PC-3 (cell line): ENCODE measurements around the gene CXCR6. TPM values are rescaled to one million over a fixed set of nuclear protein-coding genes. Genes with fewer than 3 reads are reported as not detected.
A peak's percentile ranks its signal among the peaks of the same experiment; 100 is the strongest.
"Not testable (repeated sequence)": the region's sequence is repeated elsewhere in the genome, so short reads cannot be mapped to it uniquely, and the experiment has no call there.

Experiments
- ATAC-seq: fragments of 200-7000 bp; cut with Tn5 transposase; 2 replicates; pipeline ENCODE4 v1.9.1; 2020; ENCODE audit warnings: mild to moderate bottlenecking, moderate library complexity
- BruUV-seq: library from RNA; stranded (reverse); fragments of 400-500 nt; replicated peaks from 2 replicates; lab custom pipeline; 2021; lab: Mats Ljungman, UMichigan
- CTCF ChIA-PET: fragments of 300-600 bp; sonication (Branson Sonifier 250); formaldehyde crosslinking; loops from one replicate; lab custom pipeline; 2022; ENCODE audit warnings: antibody characterized with exemption; lab: Charles Lee
- POLR2A ChIA-PET: fragments of 300-600 bp; sonication (Branson Sonifier 250); formaldehyde crosslinking; loops from one replicate; lab custom pipeline; 2022; ENCODE audit warnings: antibody characterized with exemption; ENCODE audit not compliant: unreplicated experiment; lab: Charles Lee
- DNase-seq: peaks from one replicate; pipeline ENCODE4 v3.0.0-alpha.2; 2015
- H2AFZ ChIP-seq: fragments of 300-600 bp; sonication (generic); 2 replicates; pipeline ENCODE4 v1.6.0; 2016; ENCODE audit warnings: antibody characterized with exemption, low read length
- H3F3A ChIP-seq: fragments of 300-600 bp; sonication (generic); one replicate; pipeline ENCODE4 v1.6.0; 2017; ENCODE audit warnings: antibody characterized with exemption, low read length, control low read depth, mild to moderate bottlenecking; ENCODE audit not compliant: unreplicated experiment
- H3K27ac ChIP-seq: fragments of 300-600 bp; sonication (generic); 2 replicates; pipeline ENCODE4 v1.5.1; 2016; ENCODE audit warnings: mild to moderate bottlenecking, low read length
- H3K27me3 ChIP-seq: fragments of 300-600 bp; sonication (generic); 2 replicates; pipeline ENCODE4 v1.6.1; 2016; ENCODE audit warnings: low read length, mixed read lengths
- H3K36me3 ChIP-seq: fragments of 300-600 bp; sonication (generic); 2 replicates; pipeline ENCODE4 v1.6.1; 2016; ENCODE audit warnings: low read depth, mixed run types, low read length, mixed read lengths
- H3K4me1 ChIP-seq: fragments of 300-600 bp; sonication (generic); 2 replicates; pipeline ENCODE4 v1.5.1; 2016; ENCODE audit warnings: low read length; ENCODE audit not compliant: insufficient read depth
- H3K4me2 ChIP-seq: fragments of 300-600 bp; sonication (generic); 2 replicates; pipeline ENCODE4 v1.6.0; 2016; ENCODE audit warnings: low read length
- H3K4me3 ChIP-seq: fragments of 300-600 bp; sonication (generic); 2 replicates; pipeline ENCODE4 v1.5.1; 2016; ENCODE audit warnings: mild to moderate bottlenecking, low read length, mixed read lengths
- H3K79me2 ChIP-seq: fragments of 300-600 bp; sonication (generic); 2 replicates; pipeline ENCODE4 v1.6.1; 2017; ENCODE audit warnings: low read length, mixed read lengths
- H3K9ac ChIP-seq: fragments of 300-600 bp; sonication (generic); 2 replicates; pipeline ENCODE4 v1.6.0; 2016; ENCODE audit warnings: mild to moderate bottlenecking, low read length
- H3K9me2 ChIP-seq: fragments of 300-600 bp; sonication (generic); replicated peaks from 2 replicates; pipeline ENCODE4 v1.6.1; 2016; ENCODE audit warnings: mixed run types, low read length, mixed read lengths
- H3K9me3 ChIP-seq: fragments of 300-600 bp; sonication (generic); 2 replicates; pipeline ENCODE4 v1.6.1; 2016; ENCODE audit warnings: low read length, mixed read lengths
- H4K20me1 ChIP-seq: fragments of 300-600 bp; sonication (generic); 2 replicates; pipeline ENCODE4 v1.6.1; 2016; ENCODE audit warnings: low read length, mixed read lengths
- EZH2 ChIP-seq: fragments of 300-600 bp; sonication (generic); IDR thresholded peaks from one replicate; pipeline ENCODE4 v1.6.1; 2017; ENCODE audit warnings: antibody characterized with exemption, mild to moderate bottlenecking, low read length; ENCODE audit not compliant: unreplicated experiment
- EZH2phosphoT487 ChIP-seq: fragments of 300-600 bp; sonication (generic); IDR thresholded peaks from 2 replicates; pipeline ENCODE4 v1.6.1; 2018; ENCODE audit warnings: mild to moderate bottlenecking, antibody characterized with exemption, low read length, borderline replicate concordance
- intact Hi-C: fragments of 100-400 bp; cut with micrococcal nuclease; formaldehyde crosslinking; loops from 2 replicates; pipeline ENCODE4 v1.9.0; 2023
- total RNA-seq: library from RNA; depleted of rRNA; stranded (reverse); fragments of >200 nt; gene quantifications from 2 replicates; pipeline ENCODE4 v1.2.3, GENCODE V29; 2014; rRNA removed
- TF ChIP-seq, protein P1 (sequence below): fragments of 300-600 bp; sonication (generic); conservative IDR thresholded peaks from 2 replicates; pipeline ENCODE4 v1.5.1; 2017; ENCODE audit warnings: antibody characterized with exemption, low read depth, mild to moderate bottlenecking, low read length

The CXCR6 gene
- total RNA-seq, 1 experiment from 2014 or later = not detected

DNA sequence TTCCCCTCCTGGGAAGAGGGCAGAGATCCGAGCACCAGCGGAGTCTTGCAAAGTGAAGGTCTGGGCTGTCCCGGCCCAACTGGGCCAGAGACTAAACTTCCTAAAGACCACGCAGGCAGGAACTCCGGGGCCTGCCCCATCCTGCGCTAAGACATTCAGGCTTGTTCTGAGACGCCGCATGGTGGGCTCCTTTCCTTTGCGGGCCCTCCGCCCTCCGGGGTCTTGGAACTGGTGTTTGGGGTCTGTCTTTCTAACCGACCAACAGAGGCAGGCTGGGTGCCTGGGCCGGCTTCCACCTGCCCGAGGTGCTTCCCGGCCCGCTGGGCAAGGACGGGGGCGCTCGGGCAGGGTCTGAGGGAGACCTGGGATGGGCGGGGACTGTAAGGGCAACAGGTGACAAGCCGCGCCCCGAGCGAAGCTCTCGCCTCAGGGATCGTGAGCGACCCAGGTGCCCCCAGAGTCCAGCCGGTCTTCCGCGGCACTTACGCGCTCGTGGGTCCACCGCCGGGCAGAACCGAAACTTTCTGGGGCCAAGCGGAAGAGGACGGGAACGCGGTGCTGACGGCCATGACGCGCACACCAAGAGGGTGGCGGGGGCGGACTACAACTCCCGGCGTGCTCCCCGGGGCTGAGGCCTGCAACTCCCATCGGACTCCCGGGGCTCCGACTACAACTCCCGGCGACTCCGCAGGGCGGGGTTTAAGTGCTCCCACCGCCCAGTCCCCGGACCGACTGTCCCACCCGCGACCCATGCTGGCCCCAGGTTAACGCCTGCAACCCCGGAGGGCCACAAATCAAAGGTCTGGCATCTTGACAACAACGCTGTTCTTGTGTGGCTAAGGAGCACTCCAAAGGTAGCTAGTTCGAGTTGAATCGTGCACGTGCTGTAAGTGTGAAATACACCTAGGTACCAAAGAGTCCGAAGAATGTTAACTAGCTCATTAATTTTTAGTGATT is 52.2 kb downstream of the CXCR6 start, which contains the start of gene FYCO1:
TSS of gene FYCO1 (minus strand) at position 589 of the 957 bp plus-strand sequence. CDS start 10,914 bp downstream, outside the sequence.
- ChIA-PET CTCF (no interaction called here), POLR2A (interaction anchor here (0.6 to 0.7 kb wide), 2 partner anchors 70 to 412 kb away, joined by 3 read pairs; no protein-coding TSS in a partner anchor)
- peak; percentile 98 for ATAC-seq
- H3K9ac ChIP-seq = peak within 1 kb of the TSS; percentile 95
- H4K20me1 ChIP-seq = no peaks in the 10 kb centered on the region
- H3K4me2 ChIP-seq = peak within 1 kb of the TSS; percentile 99
- DNase-seq = peak; percentile 85
- H3K4me3 ChIP-seq = peak within 1 kb of the TSS; percentile 100
- BruUV-seq = TSS peak; percentile 75
- H3K9me3 ChIP-seq = no peaks in the 10 kb centered on the region
- no peaks in the 10 kb centered on the region for H3K9me2 ChIP-seq
- H3K27ac ChIP-seq = peak within 1 kb of the TSS; percentile 53
- H2AFZ ChIP-seq = peak within 1 kb of the TSS; percentile 98
- H3F3A ChIP-seq = no peaks in the 10 kb centered on the region
- no peaks in the 10 kb centered on the region for H3K27me3 ChIP-seq
- H3K4me1 ChIP-seq = peaks cover 19% of the 10 kb centered on the region
- intact Hi-C loops = loop anchor here (1.0 kb wide), 1 partner anchor 9 kb away; no protein-coding TSS in a partner anchor
- no peaks in the 10 kb centered on the region for H3K36me3 ChIP-seq
- H3K79me2 ChIP-seq = peaks cover 37% of the 10 kb centered on the region
- TF ChIP-seq, protein P1, sequence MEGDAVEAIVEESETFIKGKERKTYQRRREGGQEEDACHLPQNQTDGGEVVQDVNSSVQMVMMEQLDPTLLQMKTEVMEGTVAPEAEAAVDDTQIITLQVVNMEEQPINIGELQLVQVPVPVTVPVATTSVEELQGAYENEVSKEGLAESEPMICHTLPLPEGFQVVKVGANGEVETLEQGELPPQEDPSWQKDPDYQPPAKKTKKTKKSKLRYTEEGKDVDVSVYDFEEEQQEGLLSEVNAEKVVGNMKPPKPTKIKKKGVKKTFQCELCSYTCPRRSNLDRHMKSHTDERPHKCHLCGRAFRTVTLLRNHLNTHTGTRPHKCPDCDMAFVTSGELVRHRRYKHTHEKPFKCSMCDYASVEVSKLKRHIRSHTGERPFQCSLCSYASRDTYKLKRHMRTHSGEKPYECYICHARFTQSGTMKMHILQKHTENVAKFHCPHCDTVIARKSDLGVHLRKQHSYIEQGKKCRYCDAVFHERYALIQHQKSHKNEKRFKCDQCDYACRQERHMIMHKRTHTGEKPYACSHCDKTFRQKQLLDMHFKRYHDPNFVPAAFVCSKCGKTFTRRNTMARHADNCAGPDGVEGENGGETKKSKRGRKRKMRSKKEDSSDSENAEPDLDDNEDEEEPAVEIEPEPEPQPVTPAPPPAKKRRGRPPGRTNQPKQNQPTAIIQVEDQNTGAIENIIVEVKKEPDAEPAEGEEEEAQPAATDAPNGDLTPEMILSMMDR = no peak
- TF ChIP-seq EZH2 = no peak
- no peak for TF ChIP-seq EZH2phosphoT487

DNA sequence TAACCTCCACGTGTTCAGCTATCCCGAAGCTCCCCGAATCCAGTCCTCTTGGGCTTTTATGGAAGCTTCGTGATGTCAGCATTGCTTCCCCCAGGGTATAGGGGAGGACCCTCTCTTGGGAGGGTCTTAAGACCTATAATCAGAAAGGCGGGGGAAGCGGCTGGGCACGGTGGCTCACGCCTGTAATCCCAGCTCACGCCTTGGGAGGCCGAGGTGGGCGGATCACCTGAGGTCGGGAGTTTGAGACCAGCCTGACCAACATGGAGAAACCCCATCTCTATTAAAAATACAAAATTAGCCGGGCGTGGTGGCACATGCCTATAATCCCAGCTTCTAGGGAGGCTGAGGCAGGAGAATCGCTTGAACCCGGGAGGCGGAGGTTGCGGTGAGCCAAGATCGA is 54.2 kb downstream of the CXCR6 start:
- POLR2A ChIA-PET, H3K9ac ChIP-seq, H2AFZ ChIP-seq, CTCF ChIA-PET, H4K20me1 ChIP-seq, BruUV-seq, H3K4me3 ChIP-seq, H3K4me2 ChIP-seq, H3K36me3 ChIP-seq, H3K9me3 ChIP-seq, H3K27me3 ChIP-seq, DNase-seq, H3K9me2 ChIP-seq, ATAC-seq, intact Hi-C loops, H3F3A ChIP-seq, H3K27ac ChIP-seq: not testable (repeated sequence)
- Histone ChIP-seq H3K4me1 (peaks cover 19% of the 10 kb centered on the region), H3K79me2 (peaks cover 23% of the 10 kb centered on the region)

DNA sequence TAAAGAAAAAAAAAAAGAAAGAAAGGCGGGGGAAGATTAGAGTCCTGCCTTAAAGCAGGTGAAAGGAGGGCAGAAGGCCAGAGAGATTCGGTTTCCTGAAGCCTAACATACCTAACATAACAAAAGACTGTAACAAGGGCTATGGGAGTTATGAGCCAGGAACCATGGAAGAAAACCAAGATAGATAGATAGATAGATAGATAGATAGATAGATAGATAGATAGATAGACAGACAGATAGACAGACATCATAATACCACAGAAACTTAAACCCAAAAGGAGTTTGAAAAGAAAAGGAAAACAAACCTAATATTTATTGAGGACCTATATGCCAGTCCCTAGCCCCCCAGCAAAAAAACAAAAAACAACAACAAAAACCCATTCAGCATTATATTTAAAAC is 54.7 kb downstream of the CXCR6 start:
- DNase-seq (no peak), ATAC-seq (no peak)
- Histone ChIP-seq H3K27ac (no peak overlapping the region), H3K9me3 (no peaks in the 10 kb centered on the region), H2AFZ (no peak overlapping the region), H3K4me3 (no peak overlapping the region), H3K9ac (no peak overlapping the region), H3K4me1 (peaks cover 19% of the 10 kb centered on the region), H3K4me2 (no peak overlapping the region), H3K36me3 (no peaks in the 10 kb centered on the region), H3K9me2 (no peaks in the 10 kb centered on the region), H3K27me3 (no peaks in the 10 kb centered on the region), H4K20me1 (no peaks in the 10 kb centered on the region), H3K79me2 (peaks cover 19% of the 10 kb centered on the region), H3F3A (no peaks in the 10 kb centered on the region)
- intact Hi-C loops = no loop called here
- TF ChIP-seq, protein P1 = no peak
- no peak for TF ChIP-seq EZH2phosphoT487
- ChIA-PET CTCF (no interaction called here), POLR2A (no interaction called here)
- BruUV-seq = no TSS peak

Other genes starting within 250 kb of the CXCR6 start
- not detected in 2 replicates for gene SLC6A20, start 146.9 kb upstream of the CXCR6 start, total RNA-seq
- 8.3 and 14.2 TPM in 2 replicates for gene LZTFL1, start 101.3 kb upstream of the CXCR6 start, total RNA-seq
- not detected in 2 replicates for gene CCR9, start 56.9 kb upstream of the CXCR6 start, total RNA-seq
- gene FYCO1, start 52.4 kb downstream of the CXCR6 start, total RNA-seq = 15.4 and 16.9 TPM in 2 replicates
- gene XCR1, start 84.0 kb downstream of the CXCR6 start, total RNA-seq = not detected in 2 replicates